WTC11 (cell line): Measurements from ENCODE around the gene PEAK1. TPM values are rescaled to one million over a fixed set of nuclear protein-coding genes. Genes with fewer than 3 reads are reported as not detected.

Experiments
- ATAC-seq: fragments of 200-7000 bp; cut with Tn5 transposase; 2 replicates; pipeline ENCODE4 v1.10.0; 2021; ENCODE audit warnings: mild to moderate bottlenecking, moderate library complexity
- CTCF ChIA-PET: fragments of 300-600 bp; sonication (Branson Sonifier 250); formaldehyde crosslinking; loops from one replicate; lab custom pipeline; 2021; ENCODE audit warnings: antibody characterized with exemption; lab: Charles Lee
- POLR2A ChIA-PET: fragments of 350-600 bp; sonication (Branson Sonifier 250); formaldehyde crosslinking; loops from one replicate; lab custom pipeline; 2021; ENCODE audit warnings: antibody characterized with exemption; lab: Charles Lee
- DNase-seq: peaks from one replicate; pipeline ENCODE4 v3.0.0; 2021; ENCODE audit warnings: low spot score
- H3K27ac Mint-ChIP-seq: 2 replicates; pipeline ENCODE4 v1.8.0; 2021; ENCODE audit warnings: mixed read lengths
- H3K27me3 Mint-ChIP-seq: 2 replicates; pipeline ENCODE4 v1.8.0; 2021; ENCODE audit warnings: low read depth, mild to moderate bottlenecking, moderate library complexity, mixed read lengths
- H3K36me3 Mint-ChIP-seq: 2 replicates; pipeline ENCODE4 v1.8.0; 2021; ENCODE audit warnings: mixed read lengths
- H3K4me1 Mint-ChIP-seq: 2 replicates; pipeline ENCODE4 v1.8.0; 2022; ENCODE audit warnings: mixed read lengths
- H3K4me3 Mint-ChIP-seq: 2 replicates; pipeline ENCODE4 v1.8.0; 2021; ENCODE audit warnings: mild to moderate bottlenecking, moderate library complexity, mixed read lengths
- H3K9me3 Mint-ChIP-seq: 2 replicates; pipeline ENCODE4 v1.8.0; 2021; ENCODE audit warnings: mixed read lengths
- AR ChIP-seq: fragments of 250-450 bp; sonication (Bioruptor Pico); IDR thresholded peaks from 2 replicates; pipeline ENCODE4 v1.9.0; 2021; ENCODE audit warnings: mild to moderate bottlenecking
- ATF6 ChIP-seq: sonication (generic); formaldehyde crosslinking; IDR thresholded peaks from 2 replicates; pipeline ENCODE4 v1.8.1; 2023; ENCODE audit warnings: mild to moderate bottlenecking, missing genetic modification reagents
- EMX1 ChIP-seq: fragments of 250-450 bp; sonication (Bioruptor Pico); IDR thresholded peaks from 2 replicates; pipeline ENCODE4 v1.8.0; 2021; ENCODE audit warnings: mild to moderate bottlenecking
- ETV6 ChIP-seq: sonication (generic); formaldehyde crosslinking; IDR thresholded peaks from 2 replicates; pipeline ENCODE4 v1.8.1; 2022; ENCODE audit warnings: mild to moderate bottlenecking, missing genetic modification reagents
- FOXJ3 ChIP-seq: sonication (generic); formaldehyde crosslinking; IDR thresholded peaks from 2 replicates; pipeline ENCODE4 v1.9.0; 2021; ENCODE audit warnings: missing genetic modification reagents, mild to moderate bottlenecking, borderline replicate concordance
- IRF1 ChIP-seq: sonication (generic); formaldehyde crosslinking; IDR thresholded peaks from 2 replicates; pipeline ENCODE4 v1.8.0; 2023; ENCODE audit warnings: missing genetic modification reagents
- JUN ChIP-seq: sonication (generic); formaldehyde crosslinking; IDR thresholded peaks from 2 replicates; pipeline ENCODE4 v1.8.0; 2023; ENCODE audit warnings: mild to moderate bottlenecking, missing genetic modification reagents
- MAX ChIP-seq: sonication (generic); formaldehyde crosslinking; IDR thresholded peaks from 2 replicates; pipeline ENCODE4 v1.8.0; 2022; ENCODE audit warnings: mild to moderate bottlenecking, missing genetic modification reagents
- MLX ChIP-seq: sonication (generic); formaldehyde crosslinking; IDR thresholded peaks from 2 replicates; pipeline ENCODE4 v1.8.1; 2023; ENCODE audit warnings: mild to moderate bottlenecking, missing genetic modification reagents, moderate library complexity
- NFYB ChIP-seq: sonication (generic); formaldehyde crosslinking; conservative IDR thresholded peaks from 2 replicates; pipeline ENCODE4 v1.8.0; 2022; ENCODE audit warnings: low read depth, missing genetic modification reagents
- NR1H2 ChIP-seq: sonication (generic); formaldehyde crosslinking; IDR thresholded peaks from 2 replicates; pipeline ENCODE4 v1.9.0; 2021; ENCODE audit warnings: mild to moderate bottlenecking, moderate library complexity, missing genetic modification reagents
- RORB ChIP-seq: fragments of 250-450 bp; sonication (Bioruptor Pico); IDR thresholded peaks from 2 replicates; pipeline ENCODE4 v1.9.0; 2021; ENCODE audit warnings: mild to moderate bottlenecking
- SMAD4 ChIP-seq: sonication (generic); formaldehyde crosslinking; IDR thresholded peaks from 2 replicates; pipeline ENCODE4 v1.8.0; 2022; ENCODE audit warnings: mild to moderate bottlenecking, missing genetic modification reagents
- TEAD4 ChIP-seq: sonication (generic); formaldehyde crosslinking; IDR thresholded peaks from 2 replicates; pipeline ENCODE4 v1.8.0; 2022; ENCODE audit warnings: mild to moderate bottlenecking, missing genetic modification reagents
- TP53 ChIP-seq: sonication (generic); formaldehyde crosslinking; IDR thresholded peaks from 2 replicates; pipeline ENCODE4 v1.8.1; 2023; ENCODE audit warnings: mild to moderate bottlenecking, missing genetic modification reagents
- USF1 ChIP-seq: sonication (generic); formaldehyde crosslinking; IDR thresholded peaks from 2 replicates; pipeline ENCODE4 v1.8.0; 2022; ENCODE audit warnings: mild to moderate bottlenecking, missing genetic modification reagents
- ZNF138 ChIP-seq: sonication (generic); formaldehyde crosslinking; conservative IDR thresholded peaks from 2 replicates; pipeline ENCODE4 v1.8.1; 2022; ENCODE audit warnings: mild to moderate bottlenecking, moderate library complexity, missing genetic modification reagents
- ZNF532 ChIP-seq: fragments of 250-450 bp; sonication (Bioruptor Pico); IDR thresholded peaks from 2 replicates; pipeline ENCODE4 v1.9.0; 2021; ENCODE audit warnings: mild to moderate bottlenecking, borderline replicate concordance
- ZNF671 ChIP-seq: fragments of 250-450 bp; sonication (Bioruptor Pico); IDR thresholded peaks from 2 replicates; pipeline ENCODE4 v1.8.0; 2021; ENCODE audit warnings: mild to moderate bottlenecking
- total RNA-seq: library from RNA; stranded (reverse); gene quantifications from 3 replicates; pipeline ENCODE4 v1.2.3, GENCODE V29; 2021

PEAK1 gene
- total RNA-seq, 1 experiment from 2014 or later: 49.0 TPM

- POLR2A ChIA-PET: interaction anchor here (1.0 kb wide), 1 partner anchor 14 kb away, joined by 3 read pairs; the partner anchor contains the start of gene TSPAN3
These were observed 334.6 kb downstream of the PEAK1 start for GRCh38 chr15:77085297-77085696.

GRCh38 chr15:77084436-77084835, 335.5 kb downstream of the PEAK1 start:
- no peak overlapping the region for H3K4me3 Mint-ChIP-seq
- no peak for TF ChIP-seq MLX (CRISPR knock-in tag)

More at GRCh38 chr15:77085297-77085696, 334.6 kb downstream of the PEAK1 start:
- DNase-seq: no peak
- CTCF ChIA-PET: interaction anchor here (0.6 kb wide), 1 partner anchor 749 kb away, joined by 3 read pairs; the partner anchor contains the start of gene ISL2
- Mint-ChIP-seq H3K9me3 (no peaks in the 10 kb centered on the region), H3K27me3 (peaks cover 23% of the 10 kb centered on the region), H3K4me3 (no peak overlapping the region), H3K4me1 (peaks cover 9% of the 10 kb centered on the region), H3K36me3 (no peaks in the 10 kb centered on the region), H3K27ac (no peak overlapping the region)
- TF ChIP-seq ZNF138 (no peak), FOXJ3 (CRISPR knock-in tag) (no peak), TP53 (no peak), ETV6 (CRISPR knock-in tag) (no peak), NR1H2 (CRISPR knock-in tag) (no peak), ZNF671 (no peak), RORB (no peak), TEAD4 (CRISPR knock-in tag) (no peak), JUN (CRISPR knock-in tag) (no peak), IRF1 (CRISPR knock-in tag) (no peak), ATF6 (CRISPR knock-in tag) (no peak)
- ATAC-seq: no peak

GRCh38 chr15:77083381-77084160, 336.3 kb downstream of the PEAK1 start:
- Mint-ChIP-seq H3K9me3 (no peaks in the 10 kb centered on the region), H3K4me3 (peak overlapping the region; percentile 43), H3K27ac (no peak overlapping the region), H3K36me3 (no peaks in the 10 kb centered on the region), H3K4me1 (peaks cover 9% of the 10 kb centered on the region), H3K27me3 (peaks cover 23% of the 10 kb centered on the region)
- ATAC-seq (peak; percentile 99), DNase-seq (peak; percentile 75)
- CTCF ChIA-PET: interaction anchor here (0.7 to 1.3 kb wide), 4 partner anchors 24 to 460 kb away, joined by 3 to 5 read pairs (median 4); no protein-coding TSS in a partner anchor
- POLR2A ChIA-PET: no interaction called here
- TF ChIP-seq USF1 (CRISPR knock-in tag): peak; percentile 61; the same call in 1 of the 2 replicates
- no peak for TF ChIP-seq AR (CRISPR knock-in tag)
- peak; percentile 65; the same call in 1 of the 2 replicates for TF ChIP-seq MAX (CRISPR knock-in tag)
- TF ChIP-seq ZNF532 (CRISPR knock-in tag): no peak
- peak; percentile 40; the same call in 1 of the 2 replicates for TF ChIP-seq NFYB (CRISPR knock-in tag)
- TF ChIP-seq EMX1 (CRISPR knock-in tag): no peak
- no peak for TF ChIP-seq RORB
- no peak for TF ChIP-seq SMAD4 (CRISPR knock-in tag)

More at GRCh38 chr15:77084436-77084835, 335.5 kb downstream of the PEAK1 start:
- CTCF ChIA-PET: interaction anchor here (0.7 to 1.3 kb wide), 3 partner anchors 50 to 459 kb away, joined by 3 to 5 read pairs (median 4); no protein-coding TSS in a partner anchor
- POLR2A ChIA-PET: interaction anchor here (1.0 kb wide), 1 partner anchor 13 kb away, joined by 3 read pairs; the partner anchor contains the start of gene TSPAN3
- peaks cover 23% of the 10 kb centered on the region for H3K27me3 Mint-ChIP-seq
- peaks cover 9% of the 10 kb centered on the region for H3K4me1 Mint-ChIP-seq
- no peak overlapping the region for H3K27ac Mint-ChIP-seq
- no peak for ATAC-seq
- no peaks in the 10 kb centered on the region for H3K9me3 Mint-ChIP-seq
- no peak for DNase-seq
- no peaks in the 10 kb centered on the region for H3K36me3 Mint-ChIP-seq
